A549 (cell line): Measurements from ENCODE around the gene TEN1. TPM values are rescaled to one million over a fixed set of nuclear protein-coding genes. Genes with fewer than 3 reads are reported as not detected.

Experiments
- ATAC-seq, 2 experiments: fragments of 200-7000 bp in 1 of 2; fragments of >200 bp in 1 of 2; cut with Nextera tagmentation in 1 of 2; cut with Tn5 transposase in 1 of 2; 3 replicates each; pipeline versions ENCODE4 v1.8.0 to v1.9.1; 2018 to 2020; ENCODE audit warnings: mild to moderate bottlenecking in 1 of 2, moderate library complexity in 1 of 2
- CTCF ChIA-PET: fragments of 300-600 bp; sonication (Branson Sonifier 250); formaldehyde crosslinking; extraction: SDS; loops from one replicate; lab custom pipeline; 2021; ENCODE audit warnings: antibody characterized with exemption, inconsistent platforms; lab: Yijun Ruan, JAX
- POLR2A ChIA-PET: fragments of 350-600 bp; formaldehyde crosslinking; extraction: SDS; loops from one replicate; lab custom pipeline; 2021; ENCODE audit warnings: antibody characterized with exemption, inconsistent platforms; lab: Yijun Ruan, JAX
- DNase-seq, 2 experiments: peaks; one replicate each; pipeline versions ENCODE4 v3.0.0 to v3.0.0-alpha.2; 2011 to 2016; ENCODE audit warnings: low read depth in 1 of 2, low spot score in 1 of 2
- FAIRE-seq: peaks from 2 replicates; lab custom pipeline; 2011; peaks lifted over from hg19 to GRCh38; lab: Jason Lieb, UNC
- H3K27ac ChIP-seq, 2 experiments: fragments of >200 bp; sonication (Bioruptor Twin); formaldehyde crosslinking; 3 replicates each; pipeline ENCODE4 v1.5.1; 2016 to 2017
- H3K4me1 ChIP-seq: fragments of >200 bp; sonication (Bioruptor Twin); formaldehyde crosslinking; 3 replicates; pipeline ENCODE4 v1.6.1; 2016
- H3K4me2 ChIP-seq: fragments of >200 bp; sonication (Bioruptor Twin); formaldehyde crosslinking; 3 replicates; pipeline ENCODE4 v1.6.1; 2016
- H3K4me3 ChIP-seq: fragments of >200 bp; sonication (Bioruptor Twin); formaldehyde crosslinking; 3 replicates; pipeline ENCODE4 v1.5.1; 2016
- H3K9me3 ChIP-seq: fragments of >200 bp; sonication (Bioruptor Twin); formaldehyde crosslinking; 3 replicates; pipeline ENCODE4 v1.6.1; 2016
- CBX8 ChIP-seq: fragments of 200-600 bp; sonication (generic); IDR thresholded peaks from 2 replicates; pipeline ENCODE4 v1.6.1; 2016
- FOXS1 ChIP-seq: fragments of 250-450 bp; sonication (Bioruptor Pico); IDR thresholded peaks from 2 replicates; pipeline ENCODE4 v1.5.0; 2020; ENCODE audit warnings: mild to moderate bottlenecking, moderate library complexity
- HDAC2 ChIP-seq: fragments of 200-600 bp; sonication (generic); IDR thresholded peaks from 2 replicates; pipeline ENCODE4 v1.6.1; 2016
- HOXA7 ChIP-seq: fragments of 250-450 bp; sonication (Bioruptor Pico); IDR thresholded peaks from 2 replicates; pipeline ENCODE4 v1.5.0; 2020; ENCODE audit warnings: mild to moderate bottlenecking, moderate library complexity
- HOXB13 ChIP-seq: fragments of 250-450 bp; sonication (Bioruptor Pico); IDR thresholded peaks from 2 replicates; pipeline ENCODE4 v1.5.0; 2020; ENCODE audit warnings: low read depth, mild to moderate bottlenecking, moderate library complexity
- JUNB ChIP-seq: fragments of >200 bp; sonication (Bioruptor Twin); formaldehyde crosslinking; IDR thresholded peaks from 2 replicates; pipeline ENCODE4 v1.6.1; 2016
- KDM1A ChIP-seq: fragments of 200-600 bp; sonication (generic); IDR thresholded peaks from 2 replicates; pipeline ENCODE4 v1.6.1; 2016; ENCODE audit warnings: low read depth, mild to moderate bottlenecking
- MAZ ChIP-seq: fragments of 150-350 bp; IDR thresholded peaks from 2 replicates; pipeline ENCODE4 v1.6.1; 2014; ENCODE audit warnings: antibody characterized with exemption, low read depth, low read length, borderline replicate concordance
- NFE2L2 ChIP-seq: fragments of 150-350 bp; conservative IDR thresholded peaks from 2 replicates; pipeline ENCODE4 v1.6.1; 2014; ENCODE audit warnings: low read length
- POLR2AphosphoS2 ChIP-seq: conservative IDR thresholded peaks from 2 replicates; pipeline ENCODE4 v1.6.1; 2012; ENCODE audit warnings: low read length, improper control_type of control experiment, inconsistent platforms
- RAD21 ChIP-seq, 2 experiments: fragments of >200 bp in 1 of 2; sonication (Bioruptor Twin) in 1 of 2; formaldehyde crosslinking in 1 of 2; IDR thresholded peaks in 1 of 2; conservative IDR thresholded peaks in 1 of 2; 2 replicates in 1 of 2; 3 replicates in 1 of 2; pipeline ENCODE4 v1.6.1; 2012 to 2018; ENCODE audit warnings: inconsistent platforms in 1 of 2
- RFX5 ChIP-seq: fragments of 450-650 bp; IDR thresholded peaks from 2 replicates; pipeline ENCODE4 v1.7.1; 2014; ENCODE audit warnings: antibody characterized with exemption, mild to moderate bottlenecking, moderate library complexity
- SMC3 ChIP-seq: fragments of >200 bp; sonication (Bioruptor Twin); formaldehyde crosslinking; IDR thresholded peaks from 3 replicates; pipeline ENCODE4 v1.6.1; 2018; ENCODE audit warnings: inconsistent platforms
- TFCP2L1 ChIP-seq: fragments of 250-450 bp; sonication (Bioruptor Pico); IDR thresholded peaks from 2 replicates; pipeline ENCODE4 v1.5.0; 2021; ENCODE audit warnings: mild to moderate bottlenecking
- ZC3H11A ChIP-seq: fragments of 450-650 bp; IDR thresholded peaks from 2 replicates; pipeline ENCODE4 v1.6.1; 2014; ENCODE audit warnings: antibody characterized with exemption, mild to moderate bottlenecking
- WGBS: methylation state at CpG from one replicate; pipeline ENCODE4 v1.1.6; 2017; ENCODE audit errors: missing lambda C conversion rate; 5-methylcytosine and 5-hydroxymethylcytosine counted together
- polyA plus RNA-seq, 4 experiments: library from polyadenylated mRNA; depleted of rRNA in 3 of 4; stranded (reverse); fragments of >200 nt; fragmentation: RNase III in 1 of 4; extraction: RNeasy Plus Mini Kit Qiagen cat#74134 plus additional on column Dnase treatment in 1 of 4; gene quantifications; 2 replicates in 3 of 4; 3 replicates in 1 of 4; pipeline ENCODE4 v1.2.3, GENCODE V29; 2011 to 2017
- TF ChIP-seq, protein P1 (sequence below): fragments of 200-600 bp; sonication (generic); IDR thresholded peaks from 2 replicates; pipeline ENCODE4 v1.6.1; 2016; ENCODE audit warnings: antibody characterized with exemption, mild to moderate bottlenecking, moderate library complexity
- TF ChIP-seq, protein P2 (sequence below): fragments of 250-450 bp; sonication (Bioruptor Pico); IDR thresholded peaks from 2 replicates; pipeline ENCODE4 v1.5.0; 2020; ENCODE audit warnings: low read depth, mild to moderate bottlenecking, moderate library complexity
- TF ChIP-seq, protein P3 (sequence below): IDR thresholded peaks from 2 replicates; pipeline ENCODE4 v1.6.1; 2012; ENCODE audit warnings: low read depth, borderline replicate concordance
- TF ChIP-seq, protein P4 (sequence below): IDR thresholded peaks from 2 replicates; pipeline ENCODE4 v1.6.1; 2012
- TF ChIP-seq, protein P5 (sequence below): fragments of >200 bp; sonication (Bioruptor Twin); formaldehyde crosslinking; IDR thresholded peaks from 2 replicates; pipeline ENCODE4 v1.6.1; 2016

TEN1 gene
- polyA plus RNA-seq, 2 of the 4 experiments (the other 2 are of a cell fraction), result 11.8 to 15.7 TPM

DNA sequence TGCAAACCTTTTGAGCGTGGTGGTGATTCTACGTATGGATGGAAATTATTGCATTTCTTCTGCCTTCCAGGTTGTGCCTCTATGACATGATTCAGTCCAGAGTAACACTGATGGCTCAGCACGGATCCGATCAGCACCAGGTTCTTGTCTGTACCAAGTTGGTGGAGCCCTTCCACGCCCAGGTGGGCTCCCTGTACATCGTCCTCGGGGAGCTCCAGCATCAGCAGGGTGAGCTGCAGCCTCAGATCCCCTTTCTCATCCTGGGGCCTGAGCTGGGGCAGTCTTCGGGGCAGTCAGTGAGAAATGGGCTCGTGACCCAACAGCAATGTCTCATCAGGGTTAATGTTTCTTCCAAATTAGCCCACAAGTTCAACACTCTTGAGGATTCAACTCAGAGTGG, 12.4 kb downstream of the TEN1 start (continued):
- TF ChIP-seq, protein P1, sequence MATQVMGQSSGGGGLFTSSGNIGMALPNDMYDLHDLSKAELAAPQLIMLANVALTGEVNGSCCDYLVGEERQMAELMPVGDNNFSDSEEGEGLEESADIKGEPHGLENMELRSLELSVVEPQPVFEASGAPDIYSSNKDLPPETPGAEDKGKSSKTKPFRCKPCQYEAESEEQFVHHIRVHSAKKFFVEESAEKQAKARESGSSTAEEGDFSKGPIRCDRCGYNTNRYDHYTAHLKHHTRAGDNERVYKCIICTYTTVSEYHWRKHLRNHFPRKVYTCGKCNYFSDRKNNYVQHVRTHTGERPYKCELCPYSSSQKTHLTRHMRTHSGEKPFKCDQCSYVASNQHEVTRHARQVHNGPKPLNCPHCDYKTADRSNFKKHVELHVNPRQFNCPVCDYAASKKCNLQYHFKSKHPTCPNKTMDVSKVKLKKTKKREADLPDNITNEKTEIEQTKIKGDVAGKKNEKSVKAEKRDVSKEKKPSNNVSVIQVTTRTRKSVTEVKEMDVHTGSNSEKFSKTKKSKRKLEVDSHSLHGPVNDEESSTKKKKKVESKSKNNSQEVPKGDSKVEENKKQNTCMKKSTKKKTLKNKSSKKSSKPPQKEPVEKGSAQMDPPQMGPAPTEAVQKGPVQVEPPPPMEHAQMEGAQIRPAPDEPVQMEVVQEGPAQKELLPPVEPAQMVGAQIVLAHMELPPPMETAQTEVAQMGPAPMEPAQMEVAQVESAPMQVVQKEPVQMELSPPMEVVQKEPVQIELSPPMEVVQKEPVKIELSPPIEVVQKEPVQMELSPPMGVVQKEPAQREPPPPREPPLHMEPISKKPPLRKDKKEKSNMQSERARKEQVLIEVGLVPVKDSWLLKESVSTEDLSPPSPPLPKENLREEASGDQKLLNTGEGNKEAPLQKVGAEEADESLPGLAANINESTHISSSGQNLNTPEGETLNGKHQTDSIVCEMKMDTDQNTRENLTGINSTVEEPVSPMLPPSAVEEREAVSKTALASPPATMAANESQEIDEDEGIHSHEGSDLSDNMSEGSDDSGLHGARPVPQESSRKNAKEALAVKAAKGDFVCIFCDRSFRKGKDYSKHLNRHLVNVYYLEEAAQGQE, result no peak
- TF ChIP-seq TFCP2L1 (CRISPR knock-in tag) (no peak), RFX5 (no peak), SMC3 (no peak)
- TF ChIP-seq, protein P2, sequence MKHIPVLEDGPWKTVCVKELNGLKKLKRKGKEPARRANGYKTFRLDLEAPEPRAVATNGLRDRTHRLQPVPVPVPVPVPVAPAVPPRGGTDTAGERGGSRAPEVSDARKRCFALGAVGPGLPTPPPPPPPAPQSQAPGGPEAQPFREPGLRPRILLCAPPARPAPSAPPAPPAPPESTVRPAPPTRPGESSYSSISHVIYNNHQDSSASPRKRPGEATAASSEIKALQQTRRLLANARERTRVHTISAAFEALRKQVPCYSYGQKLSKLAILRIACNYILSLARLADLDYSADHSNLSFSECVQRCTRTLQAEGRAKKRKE (CRISPR knock-in tag), result no peak

DNA sequence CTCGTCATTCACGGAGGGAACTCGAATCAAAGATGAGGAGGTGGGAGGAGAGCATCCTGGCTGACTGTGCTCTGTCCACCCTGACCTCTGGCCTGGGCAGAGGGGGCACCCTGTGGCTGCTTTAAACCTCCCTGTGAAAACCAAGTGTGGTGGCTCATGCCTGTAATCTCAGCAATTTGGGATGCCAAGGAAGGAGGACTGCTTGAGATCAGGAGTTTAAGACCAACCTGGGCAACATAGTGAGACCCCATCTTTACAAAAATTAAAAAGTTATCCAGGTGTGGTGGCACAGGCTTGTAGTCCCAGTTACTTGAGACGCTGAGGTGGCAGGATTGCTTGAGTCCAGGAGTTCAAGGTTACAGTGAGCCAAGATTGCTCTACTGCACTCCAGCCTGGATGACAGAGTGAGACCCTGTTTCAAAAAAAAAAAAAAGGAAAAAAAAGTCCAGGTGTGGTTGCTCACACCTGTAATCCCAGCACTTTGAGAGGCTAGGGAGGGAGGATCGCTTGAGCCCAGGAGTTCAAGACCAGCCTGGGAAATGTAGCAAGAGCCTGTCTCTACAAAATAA, 15.8 kb downstream of the TEN1 start:
- no peaks in the 10 kb centered on the region for H3K9me3 ChIP-seq
- peaks cover 11% of the 10 kb centered on the region; the same call in 2 of the 3 replicates for H3K4me1 ChIP-seq
- 87% methylated on average over 5 of the region's 5 CpGs for WGBS
- no peak for ATAC-seq
- H3K4me3 ChIP-seq, result no peak overlapping the region
- CTCF ChIA-PET, result interaction anchor here (1.1 to 24.2 kb wide), 5 partner anchors 10 to 125 kb away, joined by 3 to 408 read pairs (median 37); partner anchors contain the start of gene MRPL38
- TF ChIP-seq FOXS1 (CRISPR knock-in tag), result no peak
- TF ChIP-seq RAD21 (conservative IDR thresholded peaks at IDR 0.05 in 1 of 2, IDR thresholded peaks at IDR 0.05 in 1 of 2), result no peak
- TF ChIP-seq MAZ, result no peak
- TF ChIP-seq, protein P3, sequence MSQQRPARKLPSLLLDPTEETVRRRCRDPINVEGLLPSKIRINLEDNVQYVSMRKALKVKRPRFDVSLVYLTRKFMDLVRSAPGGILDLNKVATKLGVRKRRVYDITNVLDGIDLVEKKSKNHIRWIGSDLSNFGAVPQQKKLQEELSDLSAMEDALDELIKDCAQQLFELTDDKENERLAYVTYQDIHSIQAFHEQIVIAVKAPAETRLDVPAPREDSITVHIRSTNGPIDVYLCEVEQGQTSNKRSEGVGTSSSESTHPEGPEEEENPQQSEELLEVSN, result no peak
- TF ChIP-seq POLR2AphosphoS2, result no peak
- no peak for TF ChIP-seq RFX5
- TF ChIP-seq, protein P2 (CRISPR knock-in tag), result no peak
- no peak for TF ChIP-seq HDAC2
- TF ChIP-seq, all 56 proteins: peak for 0
- FAIRE-seq, result no peak
- Histone ChIP-seq H3K4me2 (no peak overlapping the region), H3K27ac (no peak overlapping the region)
- no peak for DNase-seq
- POLR2A ChIA-PET, result no interaction called here

DNA sequence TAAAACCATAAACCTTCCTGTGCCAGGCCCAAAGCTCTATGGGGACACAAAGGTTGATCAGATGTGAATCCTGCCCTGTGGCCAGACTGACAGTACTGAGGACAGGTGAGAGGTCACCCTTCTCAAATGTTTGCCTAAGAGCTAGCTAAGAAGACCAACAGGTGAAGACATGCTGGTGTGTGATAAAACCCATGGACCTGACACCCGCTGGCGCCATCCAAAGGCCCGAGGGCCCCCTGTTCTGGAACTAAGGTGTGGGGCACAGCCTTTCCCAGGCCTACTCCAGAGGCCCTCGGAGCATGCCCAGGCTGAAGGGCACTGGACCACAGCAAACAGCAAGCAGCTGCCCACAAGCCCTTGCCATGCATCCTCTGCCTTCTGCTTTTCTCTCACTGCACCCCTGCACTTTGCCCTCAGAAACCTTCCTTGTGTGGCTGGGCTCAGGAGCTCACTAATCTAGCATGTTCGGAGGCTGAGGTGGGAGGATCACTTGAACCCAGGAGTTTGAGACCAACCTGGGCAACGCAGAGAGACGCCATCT, 16.4 kb downstream of the TEN1 start:
- no peak for DNase-seq
- Histone ChIP-seq H3K4me1 (peaks cover 15% of the 10 kb centered on the region; the same call in 2 of the 3 replicates), H3K4me2 (no peak overlapping the region), H3K4me3 (no peak overlapping the region), H3K9me3 (no peaks in the 10 kb centered on the region), H3K27ac (no peak overlapping the region)
- TF ChIP-seq CBX8 (no peak), KDM1A (no peak), ZC3H11A (no peak), JUNB (no peak), NFE2L2 (no peak), HOXA7 (CRISPR knock-in tag) (no peak), HOXB13 (CRISPR knock-in tag) (no peak)
- TF ChIP-seq, protein P4, sequence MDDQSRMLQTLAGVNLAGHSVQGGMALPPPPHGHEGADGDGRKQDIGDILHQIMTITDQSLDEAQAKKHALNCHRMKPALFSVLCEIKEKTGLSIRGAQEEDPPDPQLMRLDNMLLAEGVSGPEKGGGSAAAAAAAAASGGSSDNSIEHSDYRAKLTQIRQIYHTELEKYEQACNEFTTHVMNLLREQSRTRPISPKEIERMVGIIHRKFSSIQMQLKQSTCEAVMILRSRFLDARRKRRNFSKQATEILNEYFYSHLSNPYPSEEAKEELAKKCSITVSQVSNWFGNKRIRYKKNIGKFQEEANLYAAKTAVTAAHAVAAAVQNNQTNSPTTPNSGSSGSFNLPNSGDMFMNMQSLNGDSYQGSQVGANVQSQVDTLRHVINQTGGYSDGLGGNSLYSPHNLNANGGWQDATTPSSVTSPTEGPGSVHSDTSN, result no peak
- TF ChIP-seq, protein P5, sequence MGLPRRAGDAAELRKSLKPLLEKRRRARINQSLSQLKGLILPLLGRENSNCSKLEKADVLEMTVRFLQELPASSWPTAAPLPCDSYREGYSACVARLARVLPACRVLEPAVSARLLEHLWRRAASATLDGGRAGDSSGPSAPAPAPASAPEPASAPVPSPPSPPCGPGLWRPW, result no peak
- ATAC-seq, result no peak
- CTCF ChIA-PET, result interaction anchor here (1.1 to 24.2 kb wide), 6 partner anchors 10 to 304 kb away, joined by 3 to 408 read pairs (median 22); partner anchors contain the start of gene MRPL38
- no peak for FAIRE-seq
- 90% methylated on average over 7 of the region's 7 CpGs for WGBS
- POLR2A ChIA-PET, result no interaction called here
